ENCODE data around the gene BZW1.

The BZW1 gene

GRCh38 chr2:200782251-200782650 is 29.5 kb upstream of the BZW1 start (continued):
- TF ChIP-seq ZNF670 (tag by site-specific recombination; IDR thresholded peaks at IDR 0.05; ENCODE audit: low read depth) (no peak), OVOL3 (tag by site-specific recombination; IDR thresholded peaks at IDR 0.05) (no peak), ZNF626 (tag by site-specific recombination; IDR thresholded peaks at IDR 0.05) (no peak), ZNF140 (tag by site-specific recombination; IDR thresholded peaks at IDR 0.05) (no peak), ZNF660 (tag by site-specific recombination; IDR thresholded peaks at IDR 0.05) (no peak), ZFP41 (tag by site-specific recombination; IDR thresholded peaks at IDR 0.05; ENCODE audit: borderline replicate concordance) (no peak), ZNF658 (tag by site-specific recombination; IDR thresholded peaks at IDR 0.05) (no peak), ZNF10 (tag by site-specific recombination; IDR thresholded peaks at IDR 0.05) (no peak), ZNF521 (tag by site-specific recombination; IDR thresholded peaks at IDR 0.05) (no peak), ZNF155 (tag by site-specific recombination; IDR thresholded peaks at IDR 0.05) (no peak), ZBTB10 (tag by site-specific recombination; IDR thresholded peaks at IDR 0.05) (no peak), ZNF335 (tag by site-specific recombination; conservative IDR thresholded peaks at IDR 0.05) (no peak)
- TF ChIP-seq, protein P1, sequence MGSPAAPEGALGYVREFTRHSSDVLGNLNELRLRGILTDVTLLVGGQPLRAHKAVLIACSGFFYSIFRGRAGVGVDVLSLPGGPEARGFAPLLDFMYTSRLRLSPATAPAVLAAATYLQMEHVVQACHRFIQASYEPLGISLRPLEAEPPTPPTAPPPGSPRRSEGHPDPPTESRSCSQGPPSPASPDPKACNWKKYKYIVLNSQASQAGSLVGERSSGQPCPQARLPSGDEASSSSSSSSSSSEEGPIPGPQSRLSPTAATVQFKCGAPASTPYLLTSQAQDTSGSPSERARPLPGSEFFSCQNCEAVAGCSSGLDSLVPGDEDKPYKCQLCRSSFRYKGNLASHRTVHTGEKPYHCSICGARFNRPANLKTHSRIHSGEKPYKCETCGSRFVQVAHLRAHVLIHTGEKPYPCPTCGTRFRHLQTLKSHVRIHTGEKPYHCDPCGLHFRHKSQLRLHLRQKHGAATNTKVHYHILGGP (tag by site-specific recombination; IDR thresholded peaks at IDR 0.05): no peak

DNA sequence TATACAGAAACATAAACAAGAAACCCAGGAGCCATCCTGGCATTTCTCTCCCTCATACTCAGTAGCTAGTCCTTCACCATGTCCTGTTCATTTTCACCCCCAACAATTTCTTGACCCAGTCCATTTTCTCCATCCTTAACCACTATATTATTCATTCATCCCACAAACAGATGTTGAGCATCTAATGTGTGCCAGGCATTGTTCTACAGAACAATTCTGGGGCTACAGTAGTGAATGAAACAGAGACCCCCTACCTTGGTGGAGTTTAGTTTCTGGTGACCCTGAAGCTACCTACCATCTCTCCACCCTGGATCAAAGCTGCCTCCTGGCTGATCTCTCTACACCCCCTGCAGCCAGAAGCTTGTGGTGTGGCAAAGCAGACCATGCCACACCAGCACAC is 27.5 kb upstream of the BZW1 start:
- Histone ChIP-seq H3K36me3 (ENCODE audit: control insufficient read depth in 2 of 2, insufficient read depth in 1 of 2, low read length in 2 of 2) (no peaks in the 10 kb centered on the region), H3K4me3 (ENCODE audit: low read depth, low read length) (no peak overlapping the region), H3K27ac (ENCODE audit: extremely low read depth, low read depth, low read length) (no peak overlapping the region), H3K9me3 (ENCODE audit: control insufficient read depth, insufficient read depth, low read depth, low read length) (no peaks in the 10 kb centered on the region), H3K4me1 (ENCODE audit: control insufficient read depth, insufficient read depth, low read length) (peaks cover 13% of the 10 kb centered on the region; the same call in 1 of the 2 replicates)
- POLR2A ChIA-PET: no interaction called here
- TF ChIP-seq SCRT2 (tag by site-specific recombination; IDR thresholded peaks at IDR 0.05): 0 out of 2 replicates have a peak, but pooled peaks have one; percentile 0
- no peak for TF ChIP-seq ZNF629 (tag by site-specific recombination; IDR thresholded peaks at IDR 0.05)
- CTCF ChIA-PET: no interaction called here

- Histone ChIP-seq H3K4me3 (ENCODE audit: low read depth, low read length) (no peak overlapping the region), H3K9me3 (ENCODE audit: control insufficient read depth, insufficient read depth, low read depth, low read length) (no peaks in the 10 kb centered on the region), H3K27ac (ENCODE audit: extremely low read depth, low read depth, low read length) (peak overlapping the region; percentile 3; the same call in 1 of the 2 replicates), H3K4me1 (ENCODE audit: control insufficient read depth, insufficient read depth, low read length) (peaks cover 13% of the 10 kb centered on the region; the same call in 1 of the 2 replicates), H3K36me3 (ENCODE audit: control insufficient read depth in 2 of 2, insufficient read depth in 1 of 2, low read length in 2 of 2) (no peaks in the 10 kb centered on the region)
- ChIA-PET POLR2A (no interaction called here), CTCF (interaction anchor here (1.2 kb wide), 1 partner anchor 30 kb away, joined by 4 read pairs; no protein-coding TSS in a partner anchor)
- TF ChIP-seq GLIS1 (tag by site-specific recombination; IDR thresholded peaks at IDR 0.05) (peak; percentile 76), GLI2 (tag by site-specific recombination; IDR thresholded peaks at IDR 0.05; ENCODE audit: borderline replicate concordance, low read depth) (peak; percentile 74; the same call in 1 of the 2 replicates), ZNF354C (tag by site-specific recombination; IDR thresholded peaks at IDR 0.05; ENCODE audit: borderline replicate concordance, low read depth) (no peak), ZNF585B (tag by site-specific recombination; IDR thresholded peaks at IDR 0.05) (no peak), OSR2 (tag by site-specific recombination; IDR thresholded peaks at IDR 0.05) (peak; percentile 77), ZFP69B (tag by site-specific recombination; IDR thresholded peaks at IDR 0.05) (0 out of 2 replicates have a peak, but pooled peaks have one; percentile 45), ZBTB10 (tag by site-specific recombination; IDR thresholded peaks at IDR 0.05) (no peak), TCF7L2 (IDR thresholded peaks at IDR 0.05; ENCODE audit: borderline replicate concordance, low read depth, low read length) (peak; percentile 53; the same call in 1 of the 2 replicates)
- TF ChIP-seq, protein P2, sequence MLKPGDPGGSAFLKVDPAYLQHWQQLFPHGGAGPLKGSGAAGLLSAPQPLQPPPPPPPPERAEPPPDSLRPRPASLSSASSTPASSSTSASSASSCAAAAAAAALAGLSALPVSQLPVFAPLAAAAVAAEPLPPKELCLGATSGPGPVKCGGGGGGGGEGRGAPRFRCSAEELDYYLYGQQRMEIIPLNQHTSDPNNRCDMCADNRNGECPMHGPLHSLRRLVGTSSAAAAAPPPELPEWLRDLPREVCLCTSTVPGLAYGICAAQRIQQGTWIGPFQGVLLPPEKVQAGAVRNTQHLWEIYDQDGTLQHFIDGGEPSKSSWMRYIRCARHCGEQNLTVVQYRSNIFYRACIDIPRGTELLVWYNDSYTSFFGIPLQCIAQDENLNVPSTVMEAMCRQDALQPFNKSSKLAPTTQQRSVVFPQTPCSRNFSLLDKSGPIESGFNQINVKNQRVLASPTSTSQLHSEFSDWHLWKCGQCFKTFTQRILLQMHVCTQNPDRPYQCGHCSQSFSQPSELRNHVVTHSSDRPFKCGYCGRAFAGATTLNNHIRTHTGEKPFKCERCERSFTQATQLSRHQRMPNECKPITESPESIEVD (tag by site-specific recombination; IDR thresholded peaks at IDR 0.05): peak; percentile 94
- TF ChIP-seq, protein P3, sequence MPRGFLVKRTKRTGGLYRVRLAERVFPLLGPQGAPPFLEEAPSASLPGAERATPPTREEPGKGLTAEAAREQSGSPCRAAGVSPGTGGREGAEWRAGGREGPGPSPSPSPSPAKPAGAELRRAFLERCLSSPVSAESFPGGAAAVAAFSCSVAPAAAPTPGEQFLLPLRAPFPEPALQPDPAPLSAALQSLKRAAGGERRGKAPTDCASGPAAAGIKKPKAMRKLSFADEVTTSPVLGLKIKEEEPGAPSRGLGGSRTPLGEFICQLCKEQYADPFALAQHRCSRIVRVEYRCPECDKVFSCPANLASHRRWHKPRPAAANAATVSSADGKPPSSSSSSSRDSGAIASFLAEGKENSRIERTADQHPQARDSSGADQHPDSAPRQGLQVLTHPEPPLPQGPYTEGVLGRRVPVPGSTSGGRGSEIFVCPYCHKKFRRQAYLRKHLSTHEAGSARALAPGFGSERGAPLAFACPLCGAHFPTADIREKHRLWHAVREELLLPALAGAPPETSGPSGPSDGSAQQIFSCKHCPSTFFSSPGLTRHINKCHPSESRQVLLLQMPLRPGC (tag by site-specific recombination; IDR thresholded peaks at IDR 0.05): peak; percentile 91
Observed at GRCh38 chr2:200786423-200786822, 25.3 kb upstream of the BZW1 start.

Data from HEK293 (cell line).